Neuronal stem cell (in vitro differentiated cells): ENCODE measurements around the gene MEF2C.
A peak's percentile ranks its signal among the peaks of the same experiment; 100 is the strongest.

Experiments used
- DNase-seq: peaks from one replicate; pipeline ENCODE4 v3.0.0-alpha.2; 2013; ENCODE audit warnings: low spot score
- H2AFZ ChIP-seq: one replicate; pipeline ENCODE4 v1.6.1; 2013; ENCODE audit warnings: mild to moderate bottlenecking, low read length, inconsistent platforms
- H2AK5ac ChIP-seq: 2 replicates; pipeline ENCODE4 v1.6.1; 2013; ENCODE audit warnings: low read depth, mild to moderate bottlenecking, inconsistent platforms, low read length, moderate library complexity, mixed read lengths
- H2BK120ac ChIP-seq: 2 replicates; pipeline ENCODE4 v1.6.1; 2013; ENCODE audit warnings: low read depth, mild to moderate bottlenecking, inconsistent platforms, low read length, moderate library complexity, mixed read lengths
- H2BK12ac ChIP-seq: one replicate; pipeline ENCODE4 v1.6.1; 2013; ENCODE audit warnings: low read length, inconsistent platforms
- H2BK15ac ChIP-seq: 2 replicates; pipeline ENCODE4 v1.6.1; 2013; ENCODE audit warnings: mild to moderate bottlenecking, low read length, inconsistent platforms, mixed read lengths
- H2BK5ac ChIP-seq: one replicate; pipeline ENCODE4 v1.6.1; 2013; ENCODE audit warnings: inconsistent platforms, mild to moderate bottlenecking, low read length, moderate library complexity
- H3K14ac ChIP-seq: one replicate; pipeline ENCODE4 v1.6.1; 2013; ENCODE audit warnings: low read length, inconsistent platforms
- H3K18ac ChIP-seq: 2 replicates; pipeline ENCODE4 v1.6.1; 2013; ENCODE audit warnings: low read length, inconsistent platforms
- H3K23ac ChIP-seq: 2 replicates; pipeline ENCODE4 v1.6.1; 2013; ENCODE audit warnings: low read depth, mild to moderate bottlenecking, mixed read lengths, low read length, inconsistent platforms; ENCODE audit not compliant: poor library complexity
- H3K27ac ChIP-seq: replicated peaks from 3 replicates; pipeline ENCODE4 v1.5.1; 2013; ENCODE audit warnings: low read length, inconsistent platforms
- H3K27me3 ChIP-seq, 3 experiments: 2 replicates each; pipeline ENCODE4 v1.6.1; 2013; ENCODE audit warnings: low read length in 3 of 3, mild to moderate bottlenecking in 2 of 3, inconsistent platforms in 1 of 3, low read depth in 1 of 3, mixed read lengths in 1 of 3, moderate library complexity in 1 of 3; ENCODE audit not compliant: control insufficient read depth in 3 of 3, insufficient read depth in 3 of 3
- H3K36me3 ChIP-seq, 2 donors: replicated peaks in 1 of 2; 2 replicates each; pipeline ENCODE4 v1.6.1; 2013; ENCODE audit warnings: low read length in 2 of 2; ENCODE audit not compliant: control insufficient read depth in 2 of 2, insufficient read depth in 2 of 2
- H3K4ac ChIP-seq: 2 replicates; pipeline ENCODE4 v1.6.1; 2013; ENCODE audit warnings: inconsistent platforms, mild to moderate bottlenecking, low read length, moderate library complexity
- H3K4me1 ChIP-seq, 2 donors: 1 replicate in 1 of 2; 2 replicates in 1 of 2; pipeline ENCODE4 v1.6.1; 2013; ENCODE audit warnings: low read length in 2 of 2, low read depth in 1 of 2; ENCODE audit not compliant: control insufficient read depth in 2 of 2, insufficient read depth in 1 of 2
- H3K4me2 ChIP-seq: one replicate; pipeline ENCODE4 v1.6.1; 2013; ENCODE audit warnings: mild to moderate bottlenecking, low read length, inconsistent platforms; ENCODE audit not compliant: insufficient read depth, poor library complexity, severe bottlenecking
- H3K4me3 ChIP-seq, 2 donors: 2 replicates each; pipeline ENCODE4 v1.5.1; 2013; ENCODE audit warnings: low read length in 2 of 2, mild to moderate bottlenecking in 2 of 2, inconsistent platforms in 1 of 2, moderate library complexity in 1 of 2
- H3K79me1 ChIP-seq: one replicate; pipeline ENCODE4 v1.6.1; 2013; ENCODE audit warnings: low read depth, mild to moderate bottlenecking, inconsistent platforms, low read length, moderate library complexity
- H3K9ac ChIP-seq: one replicate; pipeline ENCODE4 v1.6.1; 2013; ENCODE audit warnings: mild to moderate bottlenecking, low read depth, low read length, inconsistent platforms; ENCODE audit not compliant: poor library complexity
- H3K9me3 ChIP-seq, 2 donors: replicated peaks in 1 of 2; 2 replicates each; pipeline versions ENCODE3 to v1.6.1; 2013; ENCODE audit warnings: low read length in 2 of 2, mild to moderate bottlenecking in 2 of 2, inconsistent platforms in 1 of 2, low read depth in 1 of 2, mixed read lengths in 1 of 2, moderate library complexity in 1 of 2; ENCODE audit not compliant: control insufficient read depth in 2 of 2, insufficient read depth in 1 of 2
- H4K8ac ChIP-seq: one replicate; pipeline ENCODE4 v1.6.1; 2013; ENCODE audit warnings: low read depth, mild to moderate bottlenecking, inconsistent platforms, low read length, moderate library complexity
- H4K91ac ChIP-seq: one replicate; pipeline ENCODE4 v1.6.1; 2013; ENCODE audit warnings: low read length, low read depth, mild to moderate bottlenecking, inconsistent platforms; ENCODE audit not compliant: poor library complexity
- WGBS, 2 donors: extraction: QIAGEN DNeasy Blood & Tissue Kit; methylation state at CpG; one replicate each; pipeline ENCODE4 v1.1.7; 2013; ENCODE audit warnings: missing lambda C conversion rate in 2 of 2, mixed read lengths in 1 of 2; ENCODE audit not compliant: insufficient read length in 2 of 2, insufficient replicate concordance in 1 of 2; ENCODE audit errors: extremely low coverage in 2 of 2; 5-methylcytosine and 5-hydroxymethylcytosine counted together

The MEF2C gene

GRCh38 chr5:88688984-88689667 is 193.9 kb downstream of the MEF2C start:
- Histone ChIP-seq H2BK15ac (no peak overlapping the region), H3K23ac (no peak overlapping the region), H2BK12ac (no peak overlapping the region), H4K91ac (no peak overlapping the region), H4K8ac (no peak overlapping the region), H3K27ac (no peak overlapping the region), H2AK5ac (peak overlapping the region; percentile 20), H3K36me3 (no peaks in the 10 kb centered on the region), H3K4ac (no peak overlapping the region), H3K14ac (no peak overlapping the region), H3K4me2 (no peak overlapping the region), H2AFZ (peak overlapping the region; percentile 33), H3K9ac (no peak overlapping the region), H3K9me3 (peaks cover 0 to 1% of the 10 kb centered on the region in 2 donors), H3K4me1 (peaks cover 2 to 12% of the 10 kb centered on the region in 2 donors), H3K27me3 (peaks cover 68 to 100% (median 99%) of the 10 kb centered on the region in 3 experiments), H3K79me1 (no peaks in the 10 kb centered on the region), H2BK5ac (no peak overlapping the region), H2BK120ac (no peak overlapping the region), H3K4me3 (no peak overlapping the region), H3K18ac (peak overlapping the region; percentile 74)
- WGBS, 2 donors, result no CpG with 5 or more reads among the region's 27 CpGs
- no peak for DNase-seq

- Histone ChIP-seq H3K9ac (no peak overlapping the region), H2BK5ac (no peak overlapping the region), H3K27me3 (peaks cover 67 to 100% (median 99%) of the 10 kb centered on the region in 3 experiments), H2BK12ac (no peak overlapping the region), H3K4me3 (no peak overlapping the region), H3K14ac (no peak overlapping the region), H3K79me1 (no peaks in the 10 kb centered on the region), H4K91ac (no peak overlapping the region), H3K23ac (no peak overlapping the region), H3K18ac (no peak overlapping the region), H2AK5ac (no peak overlapping the region), H3K9me3 (no peaks in the 10 kb centered on the region), H4K8ac (no peak overlapping the region), H3K4me2 (no peak overlapping the region), H2AFZ (no peak overlapping the region), H3K27ac (no peak overlapping the region), H2BK120ac (no peak overlapping the region), H2BK15ac (no peak overlapping the region), H3K36me3 (no peaks in the 10 kb centered on the region), H3K4ac (no peak overlapping the region), H3K4me1 (peaks cover 5 to 12% of the 10 kb centered on the region in 2 donors)
- WGBS, 2 donors, result no CpG with 5 or more reads among the region's 13 CpGs
- DNase-seq, result no peak
These were observed 194.6 kb downstream of the MEF2C start for GRCh38 chr5:88688156-88688983.

DNA sequence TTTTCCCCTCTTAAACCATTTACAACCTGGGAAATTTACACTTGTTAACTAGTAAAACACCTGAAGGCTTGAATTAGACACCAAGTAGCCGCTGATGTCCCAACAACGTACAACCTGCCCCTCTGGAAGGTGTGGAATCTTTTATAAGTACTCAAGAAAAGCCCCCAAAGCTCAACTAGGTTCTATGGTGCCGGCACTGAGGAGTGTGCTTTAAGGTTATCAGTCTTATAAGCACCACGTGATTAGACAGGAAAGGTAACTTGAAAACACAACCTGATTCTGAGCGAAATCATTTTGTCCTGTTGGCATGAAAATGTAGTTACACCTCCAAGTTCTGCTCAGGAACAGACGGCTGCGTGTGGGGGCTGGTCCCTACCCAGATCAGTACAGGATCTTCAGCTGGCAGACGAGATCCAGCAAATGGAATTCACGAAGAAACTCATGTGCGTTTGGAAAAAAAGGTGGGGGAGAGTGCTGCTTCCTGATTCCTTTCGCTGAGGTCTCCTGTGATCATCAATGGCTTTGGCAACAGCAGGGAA is 195.5 kb downstream of the MEF2C start:
- H4K91ac ChIP-seq, result no peak overlapping the region
- no peak overlapping the region for H2BK15ac ChIP-seq

DNA sequence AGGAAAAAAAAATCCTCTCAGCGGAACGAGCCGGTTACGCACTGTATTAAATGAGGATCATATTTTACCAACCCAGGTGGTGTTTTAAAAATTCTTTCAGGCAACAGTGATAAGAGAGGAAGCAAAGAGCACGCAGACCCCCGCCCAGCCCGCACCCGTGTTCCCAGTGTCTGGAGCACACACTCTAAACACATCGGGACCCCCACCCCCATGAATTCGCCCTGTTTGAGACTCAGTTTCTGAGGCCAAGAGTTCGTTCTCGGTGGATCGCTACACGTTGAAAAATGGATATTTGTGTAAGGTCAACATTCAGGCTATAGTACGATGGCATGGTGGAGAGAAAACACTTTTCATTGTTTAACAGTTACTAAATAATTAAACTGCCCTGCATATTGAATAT is 196.3 kb downstream of the MEF2C start:
- H3K23ac ChIP-seq, result no peak overlapping the region
- no peak overlapping the region for H2AK5ac ChIP-seq
- H3K14ac ChIP-seq, result no peak overlapping the region
- no peaks in the 10 kb centered on the region for H3K9me3 ChIP-seq
- H4K8ac ChIP-seq, result no peak overlapping the region
- H3K27me3 ChIP-seq, result peaks cover 57 to 100% (median 94%) of the 10 kb centered on the region in 3 experiments
- no peak overlapping the region for H3K4me2 ChIP-seq
- no peak overlapping the region for H2BK15ac ChIP-seq
- no CpG with 5 or more reads among the region's 15 CpGs for WGBS, 2 donors
- no peaks in the 10 kb centered on the region for H3K79me1 ChIP-seq
- no peak overlapping the region for H3K9ac ChIP-seq
- H2AFZ ChIP-seq, result no peak overlapping the region
- no peak overlapping the region for H3K18ac ChIP-seq
- peaks cover 5% of the 10 kb centered on the region in 2 donors for H3K4me1 ChIP-seq
- no peak overlapping the region for H2BK12ac ChIP-seq
- no peak overlapping the region for H2BK5ac ChIP-seq
- H4K91ac ChIP-seq, result no peak overlapping the region
- no peaks in the 10 kb centered on the region for H3K36me3 ChIP-seq
- H2BK120ac ChIP-seq, result no peak overlapping the region
- no peak for DNase-seq
- no peak overlapping the region for H3K4ac ChIP-seq
- no peak overlapping the region for H3K4me3 ChIP-seq
- no peak overlapping the region for H3K27ac ChIP-seq

More for the DNA sequence above, 195.5 kb downstream of the MEF2C start:
- no CpG with 5 or more reads among the region's 11 CpGs for WGBS, 2 donors
- Histone ChIP-seq H3K14ac (no peak overlapping the region), H3K9me3 (no peaks in the 10 kb centered on the region), H3K27ac (no peak overlapping the region), H2BK5ac (no peak overlapping the region), H3K4me2 (no peak overlapping the region), H2AFZ (no peak overlapping the region), H3K36me3 (no peaks in the 10 kb centered on the region), H4K8ac (no peak overlapping the region), H3K4me3 (no peak overlapping the region), H3K4me1 (peaks cover 5 to 10% of the 10 kb centered on the region in 2 donors), H2BK120ac (no peak overlapping the region), H3K79me1 (no peaks in the 10 kb centered on the region), H3K23ac (no peak overlapping the region), H2AK5ac (no peak overlapping the region), H2BK12ac (no peak overlapping the region), H3K9ac (no peak overlapping the region), H3K27me3 (peaks cover 64 to 100% (median 97%) of the 10 kb centered on the region in 3 experiments), H3K18ac (no peak overlapping the region), H3K4ac (no peak overlapping the region)
- DNase-seq, result no peak
